ENCODE data around the gene LDLRAD4.
A peak's percentile ranks its signal among the peaks of the same experiment; 100 is the strongest.

LDLRAD4 gene

GRCh38 chr18:13437796-13438506 lies 219.4 kb downstream of the LDLRAD4 start:
- TF ChIP-seq CTCF (conservative IDR thresholded peaks at IDR 0.05; ENCODE audit: low read depth, low read length): no peak
- DNase-seq (ENCODE audit: low read depth): no peak
- H3K4me3 ChIP-seq (ENCODE audit: low read length): no peak overlapping the region

GRCh38 chr18:13438507-13439056 lies 220.0 kb downstream of the LDLRAD4 start:
- no peak for TF ChIP-seq CTCF (conservative IDR thresholded peaks at IDR 0.05; ENCODE audit: low read depth, low read length)
- DNase-seq (ENCODE audit: low read depth): no peak
- no peak overlapping the region for H3K4me3 ChIP-seq (ENCODE audit: low read length)

GRCh38 chr18:13439461-13439860 lies 220.9 kb downstream of the LDLRAD4 start:
- no peak for DNase-seq (ENCODE audit: low read depth)
- no peak for TF ChIP-seq CTCF (conservative IDR thresholded peaks at IDR 0.05; ENCODE audit: low read depth, low read length)
- no peak overlapping the region for H3K4me3 ChIP-seq (ENCODE audit: low read length)

- peak; percentile 21 for TF ChIP-seq CTCF (conservative IDR thresholded peaks at IDR 0.05; ENCODE audit: low read depth, low read length)
- no peak overlapping the region for H3K4me3 ChIP-seq (ENCODE audit: low read length)
- DNase-seq (ENCODE audit: low read depth): no peak
Observed at GRCh38 chr18:13440277-13441248, 222.0 kb downstream of the LDLRAD4 start.

GRCh38 chr18:13441736-13442135 lies 223.2 kb downstream of the LDLRAD4 start:
- H3K4me3 ChIP-seq (ENCODE audit: low read length): no peak overlapping the region
- no peak for DNase-seq (ENCODE audit: low read depth)
- TF ChIP-seq CTCF (conservative IDR thresholded peaks at IDR 0.05; ENCODE audit: low read depth, low read length): no peak

- TF ChIP-seq CTCF (conservative IDR thresholded peaks at IDR 0.05; ENCODE audit: low read depth, low read length): no peak
- DNase-seq (ENCODE audit: low read depth): no peak
- H3K4me3 ChIP-seq (ENCODE audit: low read length): no peak overlapping the region
Observed at GRCh38 chr18:13442451-13442850, 223.9 kb downstream of the LDLRAD4 start.

Data from retinal pigment epithelial cell (primary cell).